Neural progenitor cell (in vitro differentiated cells): ENCODE data around the gene KCTD16. TPM values are rescaled to one million over a fixed set of nuclear protein-coding genes. Genes with fewer than 3 reads are reported as not detected.

Source experiments
- DNase-seq: peaks from one replicate; pipeline ENCODE4 v3.0.0-alpha.2; 2016; ENCODE audit warnings: low spot score
- H2AFZ ChIP-seq: fragments of 200-600 bp; sonication (generic); replicated peaks from 2 replicates; pipeline ENCODE4 v1.6.1; 2016; ENCODE audit warnings: antibody characterized with exemption
- H3F3A ChIP-seq: fragments of 200-600 bp; sonication (generic); 2 replicates; pipeline ENCODE4 v1.6.1; 2016; ENCODE audit warnings: antibody characterized with exemption, low read depth
- H3K27ac ChIP-seq: fragments of 200-600 bp; sonication (generic); 2 replicates; pipeline ENCODE4 v1.5.1; 2016; ENCODE audit warnings: mild to moderate bottlenecking
- H3K27me3 ChIP-seq: fragments of 200-600 bp; sonication (generic); 2 replicates; pipeline ENCODE4 v1.6.1; 2016; ENCODE audit warnings: mild to moderate bottlenecking, moderate library complexity
- H3K36me3 ChIP-seq: fragments of 200-600 bp; sonication (generic); 2 replicates; pipeline ENCODE4 v1.5.1; 2016
- H3K4me1 ChIP-seq: fragments of 200-600 bp; sonication (generic); 2 replicates; pipeline ENCODE4 v1.6.1; 2016; ENCODE audit warnings: mixed run types
- H3K4me2 ChIP-seq: fragments of 200-600 bp; sonication (generic); 2 replicates; pipeline ENCODE4 v1.6.1; 2016
- H3K4me3 ChIP-seq: fragments of 200-600 bp; sonication (generic); 2 replicates; pipeline ENCODE4 v1.5.1; 2016
- H3K79me2 ChIP-seq: fragments of 200-600 bp; sonication (generic); 2 replicates; pipeline ENCODE4 v1.6.1; 2016; ENCODE audit warnings: low read depth
- H3K9ac ChIP-seq: fragments of 200-600 bp; sonication (generic); 2 replicates; pipeline ENCODE4 v1.6.1; 2016
- H3K9me3 ChIP-seq: fragments of 200-600 bp; sonication (generic); 2 replicates; pipeline ENCODE4 v1.5.1; 2016; ENCODE audit warnings: low read depth
- H4K20me1 ChIP-seq: fragments of 200-600 bp; sonication (generic); 2 replicates; pipeline ENCODE4 v1.6.1; 2016; ENCODE audit warnings: low read depth
- H3K27ac Mint-ChIP-seq: 3 replicates; pipeline ENCODE4 v1.8.0; 2021; ENCODE audit warnings: mixed read lengths
- H3K27me3 Mint-ChIP-seq: 2 replicates; pipeline ENCODE4 v1.8.0; 2022; ENCODE audit warnings: low read depth, mild to moderate bottlenecking, inconsistent platforms, moderate library complexity, mixed read lengths; ENCODE audit not compliant: insufficient read depth
- H3K36me3 Mint-ChIP-seq: 3 replicates; pipeline ENCODE4 v1.8.0; 2021; ENCODE audit warnings: mixed read lengths
- H3K4me1 Mint-ChIP-seq: 3 replicates; pipeline ENCODE4 v1.8.0; 2021; ENCODE audit warnings: mixed read lengths
- H3K4me3 Mint-ChIP-seq: 3 replicates; pipeline ENCODE4 v1.8.0; 2021; ENCODE audit warnings: mild to moderate bottlenecking, moderate library complexity, mixed read lengths
- H3K9me3 Mint-ChIP-seq: 3 replicates; pipeline ENCODE4 v1.8.0; 2020; ENCODE audit warnings: mixed read lengths
- EZH2 ChIP-seq: fragments of 200-600 bp; sonication (generic); IDR thresholded peaks from 2 replicates; pipeline ENCODE4 v1.6.1; 2017; ENCODE audit warnings: antibody characterized with exemption, mild to moderate bottlenecking, moderate library complexity
- EZH2phosphoT487 ChIP-seq: fragments of 200-600 bp; sonication (generic); IDR thresholded peaks from 2 replicates; pipeline ENCODE4 v1.6.1; 2017; ENCODE audit warnings: antibody characterized with exemption
- total RNA-seq: library from RNA; depleted of rRNA; stranded (reverse); fragments of >200 nt; gene quantifications from 2 replicates; pipeline ENCODE4 v1.2.3, GENCODE V29; 2015; ENCODE audit warnings: low replicate concordance
- TF ChIP-seq, protein P1 (sequence below): fragments of 200-600 bp; sonication (generic); IDR thresholded peaks from 2 replicates; pipeline ENCODE4 v1.5.1; 2017; ENCODE audit warnings: antibody characterized with exemption, mild to moderate bottlenecking

The KCTD16 gene
- total RNA-seq, 1 donor from 2014 or later = 1.6 TPM

DNA sequence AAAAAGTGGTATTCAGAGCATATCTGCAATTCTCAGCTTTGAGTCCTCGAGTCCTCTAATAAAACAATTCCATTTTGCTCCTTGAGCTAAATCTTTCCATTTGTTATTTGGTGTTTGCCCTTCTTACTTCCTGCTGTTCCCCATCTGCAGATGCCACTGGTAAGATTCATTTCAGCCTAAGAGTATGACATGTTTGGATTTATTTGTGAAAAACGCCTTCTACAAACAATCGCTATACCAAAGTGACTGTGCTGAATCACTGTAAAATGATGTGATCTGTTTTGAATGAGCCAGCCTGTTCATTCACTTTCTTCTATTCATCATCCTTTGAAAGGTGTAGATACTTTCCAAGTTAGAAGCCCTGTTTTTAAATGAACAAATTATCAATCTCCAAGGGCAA, 27.7 kb downstream of the KCTD16 start:
- Mint-ChIP-seq H3K27ac (no peak overlapping the region), H3K4me1 (no peaks in the 10 kb centered on the region), H3K36me3 (no peaks in the 10 kb centered on the region), H3K27me3 (no peaks in the 10 kb centered on the region), H3K4me3 (no peak overlapping the region), H3K9me3 (no peaks in the 10 kb centered on the region)
- Histone ChIP-seq H3K4me1 (peaks cover 4% of the 10 kb centered on the region), H3K27ac (no peak overlapping the region), H3K27me3 (no peaks in the 10 kb centered on the region), H2AFZ (no peak overlapping the region), H3K4me3 (no peak overlapping the region), H3K79me2 (no peaks in the 10 kb centered on the region), H3K36me3 (no peaks in the 10 kb centered on the region), H3K9ac (no peak overlapping the region), H4K20me1 (no peaks in the 10 kb centered on the region), H3K9me3 (no peaks in the 10 kb centered on the region), H3F3A (no peaks in the 10 kb centered on the region), H3K4me2 (no peak overlapping the region)
- no peak for TF ChIP-seq EZH2phosphoT487
- TF ChIP-seq EZH2 = no peak
- TF ChIP-seq, protein P1, sequence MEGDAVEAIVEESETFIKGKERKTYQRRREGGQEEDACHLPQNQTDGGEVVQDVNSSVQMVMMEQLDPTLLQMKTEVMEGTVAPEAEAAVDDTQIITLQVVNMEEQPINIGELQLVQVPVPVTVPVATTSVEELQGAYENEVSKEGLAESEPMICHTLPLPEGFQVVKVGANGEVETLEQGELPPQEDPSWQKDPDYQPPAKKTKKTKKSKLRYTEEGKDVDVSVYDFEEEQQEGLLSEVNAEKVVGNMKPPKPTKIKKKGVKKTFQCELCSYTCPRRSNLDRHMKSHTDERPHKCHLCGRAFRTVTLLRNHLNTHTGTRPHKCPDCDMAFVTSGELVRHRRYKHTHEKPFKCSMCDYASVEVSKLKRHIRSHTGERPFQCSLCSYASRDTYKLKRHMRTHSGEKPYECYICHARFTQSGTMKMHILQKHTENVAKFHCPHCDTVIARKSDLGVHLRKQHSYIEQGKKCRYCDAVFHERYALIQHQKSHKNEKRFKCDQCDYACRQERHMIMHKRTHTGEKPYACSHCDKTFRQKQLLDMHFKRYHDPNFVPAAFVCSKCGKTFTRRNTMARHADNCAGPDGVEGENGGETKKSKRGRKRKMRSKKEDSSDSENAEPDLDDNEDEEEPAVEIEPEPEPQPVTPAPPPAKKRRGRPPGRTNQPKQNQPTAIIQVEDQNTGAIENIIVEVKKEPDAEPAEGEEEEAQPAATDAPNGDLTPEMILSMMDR = no peak
- DNase-seq = no peak

DNA sequence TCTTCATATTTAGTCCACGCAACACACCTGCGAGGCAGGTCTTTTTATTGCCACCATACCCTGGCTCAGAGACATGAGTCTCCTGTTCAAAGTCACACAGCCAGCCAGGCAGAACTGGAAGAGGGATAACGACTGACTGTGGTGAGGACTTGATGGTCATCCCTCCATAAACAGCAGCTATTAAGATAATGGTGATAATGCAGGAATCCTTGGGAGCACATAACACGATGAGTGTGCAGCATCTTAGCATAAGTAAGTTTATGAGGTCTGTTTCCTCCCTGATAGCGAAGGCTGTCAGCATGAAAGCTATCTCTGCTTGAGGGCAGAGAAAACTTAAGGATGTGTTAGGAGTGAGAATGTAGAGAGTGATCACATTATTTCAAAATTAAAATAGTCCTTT, 30.9 kb downstream of the KCTD16 start:
- H3K4me2 ChIP-seq = no peak overlapping the region
- H3K4me1 Mint-ChIP-seq = peaks cover 14% of the 10 kb centered on the region
- peaks cover 15% of the 10 kb centered on the region for H3K4me1 ChIP-seq
- no peaks in the 10 kb centered on the region for H4K20me1 ChIP-seq
- H3F3A ChIP-seq = no peaks in the 10 kb centered on the region
- no peak overlapping the region for H3K9ac ChIP-seq
- no peaks in the 10 kb centered on the region for H3K36me3 ChIP-seq
- H3K27ac Mint-ChIP-seq = no peak overlapping the region
- DNase-seq = no peak
- H2AFZ ChIP-seq = no peak overlapping the region
- H3K27me3 Mint-ChIP-seq = peaks cover 2% of the 10 kb centered on the region
- no peaks in the 10 kb centered on the region for H3K9me3 ChIP-seq
- TF ChIP-seq EZH2 (no peak), EZH2phosphoT487 (no peak)
- TF ChIP-seq, protein P1 = no peak
- H3K79me2 ChIP-seq = no peaks in the 10 kb centered on the region
- H3K27ac ChIP-seq = no peak overlapping the region
- H3K4me3 ChIP-seq = no peak overlapping the region
- no peak overlapping the region for H3K4me3 Mint-ChIP-seq
- no peaks in the 10 kb centered on the region for H3K9me3 Mint-ChIP-seq
- no peaks in the 10 kb centered on the region for H3K36me3 Mint-ChIP-seq
- peaks cover 20% of the 10 kb centered on the region for H3K27me3 ChIP-seq

DNA sequence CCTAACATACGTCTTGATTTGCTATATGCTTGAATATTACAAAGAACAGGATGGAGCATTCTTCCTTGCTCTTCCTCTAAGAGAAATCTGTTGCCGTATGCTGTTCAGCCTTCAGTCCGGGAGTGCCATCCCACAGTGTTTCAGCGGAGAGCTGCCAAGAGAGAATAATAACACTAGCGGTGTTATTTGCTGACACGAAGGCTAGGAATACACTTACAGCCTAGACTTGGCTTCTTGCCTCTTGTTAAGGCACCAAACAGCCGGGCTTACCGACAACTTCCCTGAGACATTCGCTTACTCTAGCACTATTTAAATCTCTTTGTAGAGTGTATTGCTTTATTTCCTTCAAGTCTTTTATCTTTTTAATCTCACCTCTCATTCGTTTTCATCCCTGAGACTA, 31.4 kb downstream of the KCTD16 start:
- Histone ChIP-seq H3K79me2 (no peaks in the 10 kb centered on the region), H3K4me1 (peaks cover 15% of the 10 kb centered on the region), H2AFZ (no peak overlapping the region), H3K27ac (no peak overlapping the region), H3K36me3 (no peaks in the 10 kb centered on the region), H3K27me3 (peaks cover 25% of the 10 kb centered on the region), H3K4me2 (no peak overlapping the region), H3F3A (no peaks in the 10 kb centered on the region), H3K9me3 (no peaks in the 10 kb centered on the region), H3K4me3 (no peak overlapping the region), H4K20me1 (no peaks in the 10 kb centered on the region), H3K9ac (no peak overlapping the region)
- Mint-ChIP-seq H3K4me1 (peaks cover 14% of the 10 kb centered on the region), H3K27ac (no peak overlapping the region), H3K27me3 (peaks cover 2% of the 10 kb centered on the region), H3K4me3 (no peak overlapping the region), H3K36me3 (no peaks in the 10 kb centered on the region), H3K9me3 (no peaks in the 10 kb centered on the region)
- no peak for DNase-seq
- no peak for TF ChIP-seq EZH2
- TF ChIP-seq EZH2phosphoT487 = no peak
- TF ChIP-seq, protein P1 = no peak

DNA sequence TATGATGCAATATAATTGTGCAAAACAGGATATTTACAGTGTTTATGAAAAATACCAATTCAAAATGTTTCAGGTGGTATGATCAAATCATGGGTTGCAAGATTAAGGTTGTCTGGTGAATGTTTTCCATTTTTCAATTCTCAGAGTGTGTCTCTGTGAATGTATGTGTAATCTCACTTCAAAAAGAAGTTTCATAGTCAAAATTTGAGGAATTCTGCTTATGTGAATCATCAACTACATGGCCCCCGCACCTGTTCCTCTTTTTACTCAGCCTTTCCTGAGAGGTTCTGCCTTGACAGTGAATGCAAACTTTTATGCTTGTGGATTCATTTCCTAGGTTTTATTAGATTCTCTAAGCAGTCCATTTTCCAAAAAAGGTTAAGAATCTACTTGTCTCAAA, 32.1 kb downstream of the KCTD16 start:
- H3K4me3 ChIP-seq = no peak overlapping the region
- H3K27me3 ChIP-seq = peaks cover 25% of the 10 kb centered on the region
- H3K4me1 Mint-ChIP-seq = peaks cover 15% of the 10 kb centered on the region
- DNase-seq = no peak
- H3K79me2 ChIP-seq = no peaks in the 10 kb centered on the region
- no peak overlapping the region for H3K9ac ChIP-seq
- TF ChIP-seq, protein P1 = no peak
- TF ChIP-seq EZH2phosphoT487 (no peak), EZH2 (no peak)
- H3K4me1 ChIP-seq = peaks cover 16% of the 10 kb centered on the region
- H3K9me3 Mint-ChIP-seq = no peaks in the 10 kb centered on the region
- H3K9me3 ChIP-seq = no peaks in the 10 kb centered on the region
- H3K27me3 Mint-ChIP-seq = peaks cover 2% of the 10 kb centered on the region
- no peaks in the 10 kb centered on the region for H4K20me1 ChIP-seq
- H3K4me2 ChIP-seq = no peak overlapping the region
- H3K36me3 ChIP-seq = no peaks in the 10 kb centered on the region
- H3K27ac ChIP-seq = no peak overlapping the region
- no peak overlapping the region for H2AFZ ChIP-seq
- H3K36me3 Mint-ChIP-seq = no peaks in the 10 kb centered on the region
- H3F3A ChIP-seq = no peaks in the 10 kb centered on the region
- no peak overlapping the region for H3K4me3 Mint-ChIP-seq
- no peak overlapping the region for H3K27ac Mint-ChIP-seq
